ENCODE data around the gene GDF7. TPM values are rescaled to one million over a fixed set of nuclear protein-coding genes. Genes with fewer than 3 reads are reported as not detected.

The GDF7 gene
- total and polyA plus RNA-seq, 2 experiments from 2014 or later, result 0.24 to 0.37 TPM

DNA sequence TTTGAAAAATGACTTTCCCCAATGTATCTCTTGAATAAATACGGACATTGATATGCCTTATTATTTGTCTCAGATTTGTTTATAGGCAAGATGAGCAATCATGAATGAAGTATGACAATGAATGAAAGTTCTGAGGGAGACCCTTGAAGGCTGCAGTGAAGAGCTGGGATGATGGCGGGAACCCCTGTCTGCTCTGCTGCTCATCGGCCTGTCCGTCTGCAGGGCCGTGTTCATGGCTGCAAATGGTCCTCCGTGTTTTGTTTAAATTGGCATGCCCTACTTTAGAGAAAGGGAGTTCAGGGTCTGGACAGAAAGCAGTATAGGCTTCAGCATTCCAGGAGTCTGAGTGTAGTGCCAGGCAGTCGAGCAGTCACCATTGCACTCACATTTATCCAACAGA is 14.8 kb upstream of the GDF7 start:
- H2AFZ ChIP-seq, result no peak overlapping the region
- no peaks in the 10 kb centered on the region for H4K20me1 ChIP-seq (ENCODE audit: insufficient read depth, poor library complexity, severe bottlenecking)
- DNase-seq (ENCODE audit: low spot score), result no peak
- peaks cover 20% of the 10 kb centered on the region for H3K4me1 ChIP-seq (ENCODE audit: insufficient read depth)
- peak overlapping the region; percentile 85 for H3K4me2 ChIP-seq
- H3K9me2 ChIP-seq (replicated peaks; ENCODE audit: insufficient read depth), result no peaks in the 10 kb centered on the region
- WGBS (ENCODE audit: low lambda C conversion rate, missing lambda C conversion rate), result 96% methylated on average over 7 of the region's 7 CpGs
- TF ChIP-seq EZH2phosphoT487 (IDR thresholded peaks at IDR 0.05; ENCODE audit: low read depth, severe bottlenecking, unreplicated experiment) (no peak), EZH2 (IDR thresholded peaks at IDR 0.05; ENCODE audit: borderline replicate concordance) (no peak)
- TF ChIP-seq, protein P1, sequence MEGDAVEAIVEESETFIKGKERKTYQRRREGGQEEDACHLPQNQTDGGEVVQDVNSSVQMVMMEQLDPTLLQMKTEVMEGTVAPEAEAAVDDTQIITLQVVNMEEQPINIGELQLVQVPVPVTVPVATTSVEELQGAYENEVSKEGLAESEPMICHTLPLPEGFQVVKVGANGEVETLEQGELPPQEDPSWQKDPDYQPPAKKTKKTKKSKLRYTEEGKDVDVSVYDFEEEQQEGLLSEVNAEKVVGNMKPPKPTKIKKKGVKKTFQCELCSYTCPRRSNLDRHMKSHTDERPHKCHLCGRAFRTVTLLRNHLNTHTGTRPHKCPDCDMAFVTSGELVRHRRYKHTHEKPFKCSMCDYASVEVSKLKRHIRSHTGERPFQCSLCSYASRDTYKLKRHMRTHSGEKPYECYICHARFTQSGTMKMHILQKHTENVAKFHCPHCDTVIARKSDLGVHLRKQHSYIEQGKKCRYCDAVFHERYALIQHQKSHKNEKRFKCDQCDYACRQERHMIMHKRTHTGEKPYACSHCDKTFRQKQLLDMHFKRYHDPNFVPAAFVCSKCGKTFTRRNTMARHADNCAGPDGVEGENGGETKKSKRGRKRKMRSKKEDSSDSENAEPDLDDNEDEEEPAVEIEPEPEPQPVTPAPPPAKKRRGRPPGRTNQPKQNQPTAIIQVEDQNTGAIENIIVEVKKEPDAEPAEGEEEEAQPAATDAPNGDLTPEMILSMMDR (IDR thresholded peaks at IDR 0.05; ENCODE audit: poor library complexity), result no peak
- H3K4me3 ChIP-seq, result no peak overlapping the region
- H3K36me3 ChIP-seq (replicated peaks; ENCODE audit: insufficient read depth, low read depth), result no peaks in the 10 kb centered on the region
- H3K27me3 ChIP-seq, result peaks cover 7% of the 10 kb centered on the region
- H3K27ac ChIP-seq, result no peak overlapping the region
- H3K79me2 ChIP-seq, result peaks cover 32% of the 10 kb centered on the region
- no peaks in the 10 kb centered on the region for H3K9me3 ChIP-seq (ENCODE audit: low read depth)

DNA sequence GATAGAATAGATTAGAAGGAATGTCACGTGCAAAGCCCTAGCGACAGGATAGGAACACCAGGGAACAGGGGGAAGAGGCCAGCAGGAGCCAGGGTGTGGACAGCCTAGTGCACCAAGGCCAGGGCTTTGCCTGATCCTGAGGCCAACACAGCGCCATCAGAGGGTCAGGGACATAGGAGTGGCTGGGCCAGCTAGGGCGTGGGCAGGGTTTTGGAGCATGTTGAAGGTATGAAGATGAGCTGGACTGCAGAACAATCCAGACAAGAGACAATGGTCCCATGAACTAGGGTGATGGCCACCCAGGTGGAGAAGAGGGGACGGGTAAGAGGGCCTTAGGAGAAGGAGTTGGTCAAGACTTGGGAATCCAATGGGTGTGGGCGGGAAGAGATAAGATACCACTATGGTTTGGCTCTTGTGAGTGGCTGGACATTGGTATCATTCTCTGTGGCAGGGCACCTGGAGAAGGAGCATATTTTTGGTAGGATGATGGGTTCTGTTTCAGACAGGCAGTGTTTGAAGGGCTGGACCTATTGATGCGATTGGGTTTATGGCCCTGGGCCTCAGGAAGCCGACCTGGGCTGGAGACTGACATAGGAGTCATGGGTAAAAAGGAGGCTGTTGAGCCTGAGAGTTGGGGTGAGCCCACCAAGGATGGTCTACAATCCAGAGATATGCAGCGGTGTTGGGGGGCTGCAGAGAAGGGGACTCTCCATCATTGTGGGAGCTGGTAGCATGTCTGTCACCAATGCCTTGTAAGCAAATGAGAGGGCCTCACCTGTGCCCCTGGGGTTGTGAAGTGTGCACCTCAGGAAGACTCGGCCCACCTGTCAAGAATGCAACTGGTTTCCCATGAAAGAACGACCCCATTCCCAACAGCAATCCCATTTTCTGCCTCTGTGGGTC is 14.0 kb upstream of the GDF7 start:
- Histone ChIP-seq H3K79me2 (peaks cover 28% of the 10 kb centered on the region), H3K9me3 (ENCODE audit: low read depth) (no peaks in the 10 kb centered on the region), H3K4me1 (ENCODE audit: insufficient read depth) (peaks cover 20% of the 10 kb centered on the region), H3K27ac (no peak overlapping the region), H4K20me1 (ENCODE audit: insufficient read depth, poor library complexity, severe bottlenecking) (no peaks in the 10 kb centered on the region), H3K27me3 (peaks cover 7% of the 10 kb centered on the region), H3K36me3 (replicated peaks; ENCODE audit: insufficient read depth, low read depth) (no peaks in the 10 kb centered on the region), H3K4me2 (no peak overlapping the region), H3K9me2 (replicated peaks; ENCODE audit: insufficient read depth) (no peaks in the 10 kb centered on the region), H2AFZ (no peak overlapping the region), H3K4me3 (no peak overlapping the region)
- DNase-seq (ENCODE audit: low spot score), result no peak
- TF ChIP-seq EZH2phosphoT487 (IDR thresholded peaks at IDR 0.05; ENCODE audit: low read depth, severe bottlenecking, unreplicated experiment), result no peak
- TF ChIP-seq, protein P1 (IDR thresholded peaks at IDR 0.05; ENCODE audit: poor library complexity), result no peak
- no peak for TF ChIP-seq EZH2 (IDR thresholded peaks at IDR 0.05; ENCODE audit: borderline replicate concordance)
- 94% methylated on average over 11 of the region's 11 CpGs for WGBS (ENCODE audit: low lambda C conversion rate, missing lambda C conversion rate)

DNA sequence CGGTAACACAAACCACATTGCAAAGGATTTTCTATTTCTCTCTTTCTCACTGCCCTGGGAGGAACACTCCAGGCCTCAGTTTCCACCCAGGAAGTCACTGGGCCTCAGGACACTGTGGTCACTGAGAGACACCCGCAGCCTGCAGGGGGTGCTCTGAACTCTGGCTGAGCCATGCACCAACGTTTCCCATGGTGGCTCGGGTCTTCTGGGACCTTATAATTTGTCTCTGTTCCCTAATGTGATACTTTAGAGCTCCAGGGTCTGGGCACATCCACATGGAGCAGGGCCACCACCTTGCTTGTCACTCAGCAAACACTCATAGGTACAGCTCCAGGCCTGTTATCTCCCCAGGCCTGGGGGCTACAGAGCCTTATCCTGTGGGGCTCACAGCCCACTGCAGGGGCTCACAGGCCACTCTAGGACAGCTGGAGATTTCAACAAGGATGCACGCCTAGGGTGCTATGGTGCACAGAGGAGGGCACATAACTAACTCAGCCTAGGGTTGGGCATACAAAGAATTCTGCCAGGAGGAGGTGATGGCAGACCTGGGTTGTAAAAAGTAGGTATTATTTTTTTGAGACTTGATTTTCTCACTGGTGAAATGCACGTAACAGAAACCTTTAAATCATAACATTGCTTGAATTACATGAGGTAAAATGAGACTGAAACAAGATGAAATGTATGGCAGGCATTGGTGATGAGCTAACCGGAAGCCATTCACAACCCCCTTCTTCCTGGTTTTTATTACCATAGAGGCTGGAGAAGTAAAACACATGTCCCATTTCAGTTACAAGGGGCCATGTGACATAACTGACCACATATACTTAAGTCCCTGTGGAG is 13.0 kb upstream of the GDF7 start:
- DNase-seq (ENCODE audit: low spot score), result no peak
- H3K4me3 ChIP-seq, result no peak overlapping the region
- 81% methylated on average over 7 of the region's 7 CpGs for WGBS (ENCODE audit: low lambda C conversion rate, missing lambda C conversion rate)
- peaks cover 8% of the 10 kb centered on the region for H3K27me3 ChIP-seq
- no peaks in the 10 kb centered on the region for H3K36me3 ChIP-seq (replicated peaks; ENCODE audit: insufficient read depth, low read depth)
- H3K9me3 ChIP-seq (ENCODE audit: low read depth), result no peaks in the 10 kb centered on the region
- H2AFZ ChIP-seq, result no peak overlapping the region
- H3K4me1 ChIP-seq (ENCODE audit: insufficient read depth), result peaks cover 15% of the 10 kb centered on the region
- no peaks in the 10 kb centered on the region for H4K20me1 ChIP-seq (ENCODE audit: insufficient read depth, poor library complexity, severe bottlenecking)
- no peak overlapping the region for H3K4me2 ChIP-seq
- TF ChIP-seq EZH2phosphoT487 (IDR thresholded peaks at IDR 0.05; ENCODE audit: low read depth, severe bottlenecking, unreplicated experiment) (no peak), EZH2 (IDR thresholded peaks at IDR 0.05; ENCODE audit: borderline replicate concordance) (no peak)
- TF ChIP-seq, protein P1 (IDR thresholded peaks at IDR 0.05; ENCODE audit: poor library complexity), result no peak
- no peak overlapping the region for H3K27ac ChIP-seq
- H3K79me2 ChIP-seq, result peaks cover 19% of the 10 kb centered on the region
- H3K9me2 ChIP-seq (replicated peaks; ENCODE audit: insufficient read depth), result no peaks in the 10 kb centered on the region

Measured in hepatocyte (in vitro differentiated cells).